SK-N-MC (cell line): ENCODE results near the gene RAB3IP.

ENCODE experiments used
- EZH2 ChIP-seq: fragments of 200-600 bp; sonication (generic); IDR thresholded peaks from one replicate; pipeline ENCODE4 v1.6.1; 2017; ENCODE audit warnings: antibody characterized with exemption
- FOXP2 ChIP-seq: optimal IDR thresholded peaks from 2 replicates; pipeline ENCODE3; 2011; ENCODE audit warnings: mild to moderate bottlenecking, moderate library complexity; ENCODE audit not compliant: insufficient read depth; ENCODE audit errors: extremely low read length, control extremely low read depth
- POLR2AphosphoS5 ChIP-seq: IDR thresholded peaks from 2 replicates; pipeline ENCODE4 v1.6.1; 2012; ENCODE audit warnings: mild to moderate bottlenecking, low read depth, low read length, borderline replicate concordance

DNA sequence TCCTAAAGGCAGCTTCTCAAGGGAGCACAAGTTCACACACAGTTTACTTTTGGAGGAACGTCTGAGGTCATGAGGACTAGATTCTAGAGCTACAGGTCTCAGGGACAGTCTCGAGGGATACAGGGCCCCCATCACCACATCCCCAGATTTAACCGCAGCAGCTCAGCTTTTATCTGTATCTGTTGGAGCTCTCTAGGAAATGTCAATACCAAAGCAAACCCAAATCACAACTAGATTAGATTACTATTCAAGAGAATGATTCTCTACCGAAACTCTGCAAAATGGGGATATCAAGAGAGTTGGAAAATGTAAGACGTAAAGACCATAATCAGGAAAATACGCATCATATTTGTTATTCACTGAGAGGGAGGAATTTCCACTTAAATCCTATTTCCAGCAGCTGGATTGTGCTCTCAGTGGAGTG is 82.4 kb downstream of the RAB3IP start:
- TF ChIP-seq EZH2 (no peak), POLR2AphosphoS5 (no peak), FOXP2 (no peak)
